HT-29 (cell line): ENCODE data around the gene PAMR1. TPM values are rescaled to one million over a fixed set of nuclear protein-coding genes. Genes with fewer than 3 reads are reported as not detected.
A peak's percentile ranks its signal among the peaks of the same experiment; 100 is the strongest.

Source experiments
- DNase-seq: peaks from one replicate; pipeline ENCODE4 v3.0.0-alpha.2; 2015; ENCODE audit warnings: low spot score
- total RNA-seq: library from RNA; depleted of rRNA; stranded (reverse); fragments of >200 nt; shearing (Covaris generic); gene quantifications from 2 replicates; pipeline ENCODE4 v1.2.3, GENCODE V29; 2014; rRNA removed

Gene PAMR1
- total RNA-seq, 1 experiment from 2014 or later = not detected

DNA sequence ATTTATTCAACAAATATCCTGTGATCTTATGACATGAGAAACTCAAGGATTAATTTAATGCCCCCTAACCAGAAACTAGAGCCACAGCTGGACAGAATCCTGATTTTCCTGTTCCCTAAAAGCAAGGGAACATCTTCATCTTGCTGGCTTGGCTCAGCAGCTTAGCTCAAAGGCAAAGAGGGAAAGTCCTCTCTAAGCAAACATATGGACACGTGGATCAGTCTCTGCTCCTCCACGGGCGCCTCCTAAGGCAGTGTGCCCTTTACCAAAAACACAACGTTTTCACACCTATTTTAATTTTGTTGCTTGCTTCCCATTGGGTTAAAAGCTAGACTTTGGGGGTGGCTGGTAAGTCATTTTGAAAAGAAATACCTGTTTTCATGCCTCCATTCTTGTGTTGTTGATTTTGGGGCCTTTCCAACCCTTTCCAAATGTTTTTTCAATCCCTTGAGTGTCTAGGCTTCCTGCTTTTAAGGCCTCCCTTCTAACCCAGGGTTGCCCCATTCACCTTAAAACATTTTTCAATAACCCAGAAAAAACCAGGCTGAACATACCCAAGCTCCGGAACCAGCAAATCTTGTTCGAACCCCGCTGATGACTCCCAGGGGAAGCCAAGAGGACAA, 121.5 kb downstream of the PAMR1 start:
- no peak for DNase-seq

DNA sequence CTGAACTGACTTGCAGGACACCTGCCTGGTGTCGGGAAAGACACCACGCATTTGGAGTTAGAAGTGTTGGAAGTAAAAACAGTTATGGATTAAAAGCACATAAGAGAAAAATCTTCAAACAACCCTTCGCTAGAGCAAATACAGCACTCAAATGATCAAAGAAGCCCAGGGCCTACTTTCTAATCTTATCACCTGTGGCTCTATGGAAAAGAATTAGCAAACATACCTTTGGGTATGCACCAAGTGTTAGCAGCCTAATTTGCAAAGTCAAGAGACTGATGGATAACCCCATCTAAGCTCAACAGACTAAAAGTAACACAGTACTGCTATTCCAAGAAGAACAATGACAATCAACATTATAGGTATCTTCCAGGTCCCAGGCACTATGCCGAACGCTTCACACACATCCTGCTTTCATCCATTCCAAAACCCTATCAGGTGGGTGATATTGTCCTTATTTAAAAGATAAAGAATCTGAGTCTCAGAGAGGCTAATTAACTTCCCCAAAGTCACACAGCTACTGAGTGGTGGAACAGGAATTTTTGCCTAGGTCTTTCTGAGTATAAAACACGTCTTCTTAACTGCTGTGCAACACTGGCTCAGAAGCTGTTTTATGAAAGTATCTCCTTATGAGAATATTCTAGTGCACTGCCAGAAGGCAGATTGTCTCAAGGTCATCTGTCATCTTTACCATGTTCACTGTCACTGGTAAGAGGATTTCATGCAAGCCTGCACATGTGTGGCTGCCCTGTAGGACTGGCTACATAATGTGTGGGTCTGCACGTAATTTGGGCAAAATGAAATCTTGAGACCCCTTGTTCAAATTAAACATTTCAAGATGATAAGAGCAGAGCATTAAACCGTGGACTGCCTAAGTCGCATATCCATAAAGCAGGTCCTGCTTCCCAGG, 122.4 kb downstream of the PAMR1 start:
- no peak for DNase-seq

- DNase-seq = no peak
Measured at GRCh38 chr11:35398881-35399280, 126.5 kb downstream of the PAMR1 start.

DNA sequence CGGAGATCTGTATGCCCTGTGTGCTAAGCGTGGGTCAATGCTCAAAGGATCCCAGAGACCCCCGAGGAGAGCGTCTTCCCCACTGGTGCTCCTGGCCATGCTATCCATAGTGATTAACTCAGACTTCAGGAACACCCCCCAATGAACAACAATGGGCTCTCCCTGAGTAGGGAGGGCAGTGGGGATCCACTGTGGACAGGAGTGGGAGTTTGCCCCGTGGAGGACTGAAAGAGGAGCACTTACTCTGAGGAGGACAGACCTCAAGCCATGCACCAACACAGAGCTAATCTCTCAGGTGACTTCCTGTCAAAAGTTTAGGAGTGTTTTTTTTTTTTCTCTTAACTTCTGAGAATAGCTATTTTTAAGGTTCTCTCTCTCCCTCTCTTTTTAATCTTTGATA, 130.5 kb downstream of the PAMR1 start:
- no peak for DNase-seq

GRCh38 chr11:35393098-35393497, 132.3 kb downstream of the PAMR1 start:
- DNase-seq = no peak

DNA sequence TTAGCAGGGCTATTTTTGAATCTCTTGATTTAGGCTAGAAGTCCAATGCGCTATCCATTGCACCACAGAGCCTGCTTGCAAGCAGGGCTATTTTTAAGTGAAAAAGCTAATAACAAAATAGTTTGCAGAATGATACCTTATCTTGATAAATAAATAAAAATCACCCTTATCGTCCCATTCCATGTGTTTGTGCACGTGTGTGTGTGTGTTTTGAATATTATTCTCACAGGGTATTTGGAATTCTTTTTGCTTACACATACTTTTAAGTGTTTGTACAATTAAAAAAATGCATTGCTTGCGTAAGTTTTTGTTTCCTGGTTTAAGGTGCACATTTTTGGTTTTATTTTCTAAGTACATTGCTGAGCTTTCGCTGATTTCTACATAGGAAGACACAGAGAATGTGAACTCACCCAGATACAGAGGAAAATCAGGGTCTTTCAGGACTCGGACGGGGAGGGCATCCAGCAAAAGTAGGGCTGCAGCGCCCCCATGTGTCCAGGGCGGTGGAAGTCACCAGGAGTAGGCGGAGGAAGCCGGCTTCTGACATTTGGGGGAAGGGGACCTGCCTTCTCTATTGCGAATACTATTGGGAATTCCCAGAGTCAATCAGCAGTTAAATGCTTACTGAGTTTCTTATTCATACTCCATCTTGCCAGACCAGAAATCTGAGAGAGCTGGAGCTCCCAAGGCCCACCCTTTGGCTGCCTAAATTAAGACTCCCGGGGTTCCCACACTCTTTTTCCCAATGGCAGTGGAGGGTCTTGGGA, 133.3 kb downstream of the PAMR1 start:
- peak; percentile 90 for DNase-seq

- peak; percentile 66 for DNase-seq
Measured at GRCh38 chr11:35390737-35391682, 134.4 kb downstream of the PAMR1 start.

DNA sequence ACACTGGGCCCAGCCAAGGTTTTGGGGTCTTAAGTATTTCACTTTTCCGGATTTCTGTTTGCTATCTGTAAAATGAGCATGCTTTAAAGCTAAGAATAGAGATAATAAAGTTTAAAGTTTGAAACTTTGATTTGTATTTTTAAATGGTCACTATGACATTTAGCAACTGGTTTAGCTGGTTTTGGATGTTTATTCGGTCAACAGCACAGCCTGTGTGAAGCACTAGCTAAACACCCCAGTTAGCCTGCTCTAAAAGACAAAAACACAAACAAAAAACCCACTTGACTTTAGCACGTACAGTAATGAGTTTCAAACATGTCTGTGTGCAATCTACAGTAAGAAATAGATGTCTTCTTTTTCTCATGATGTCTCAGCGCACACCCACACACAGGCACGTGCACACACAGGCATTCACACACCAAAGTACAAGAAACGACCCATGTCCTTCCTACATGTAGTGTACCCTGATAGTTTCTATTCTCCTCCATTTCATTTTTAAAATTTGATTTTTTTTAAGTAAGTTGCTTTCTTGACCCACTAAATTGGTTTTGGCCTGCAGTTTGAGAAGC, 135.4 kb downstream of the PAMR1 start:
- DNase-seq = peak; percentile 58

GRCh38 chr11:35389112-35389511, 136.3 kb downstream of the PAMR1 start:
- DNase-seq = no peak

- DNase-seq = no peak
Measured at GRCh38 chr11:35388061-35388460, 137.4 kb downstream of the PAMR1 start.

DNA sequence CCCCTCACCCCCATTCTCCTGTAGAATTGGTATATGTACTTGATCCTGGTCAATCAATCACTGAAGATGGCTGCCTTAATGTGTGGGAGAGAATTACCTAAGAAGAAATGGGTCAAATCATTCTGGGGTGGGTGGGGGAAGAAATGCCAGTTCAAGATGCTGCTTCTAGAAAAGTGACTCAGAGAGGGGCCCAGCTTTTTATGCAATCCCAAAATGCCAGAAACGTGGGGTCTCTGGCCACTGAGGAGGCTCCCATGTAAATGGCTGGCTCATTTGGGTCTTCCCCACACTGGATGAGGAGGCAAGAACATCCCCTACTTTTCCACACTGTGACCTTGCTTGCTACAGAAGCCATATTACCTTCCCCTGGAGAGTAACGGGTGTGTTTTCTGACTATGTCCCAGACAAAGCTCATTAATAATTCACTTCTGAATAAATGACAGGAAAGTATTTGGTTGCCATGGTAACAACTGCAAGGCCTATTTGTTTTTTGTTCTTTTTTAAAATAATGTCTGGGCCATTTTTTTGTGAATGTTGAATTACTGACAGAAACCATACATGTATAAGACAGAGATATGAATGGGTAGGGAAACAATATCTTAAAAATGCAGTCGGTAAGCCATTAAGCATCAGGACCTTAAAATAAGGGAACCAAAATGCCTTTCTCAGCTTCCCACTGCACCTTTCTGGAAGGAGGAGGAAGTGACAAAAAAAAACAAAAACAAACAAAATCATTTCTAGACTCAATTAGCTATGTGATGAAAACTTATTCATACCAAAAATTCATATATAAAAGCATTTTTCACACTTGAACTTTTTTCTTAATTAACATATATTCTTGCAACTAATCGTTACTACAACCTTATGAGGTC, 138.1 kb downstream of the PAMR1 start:
- peak; percentile 33 for DNase-seq

DNA sequence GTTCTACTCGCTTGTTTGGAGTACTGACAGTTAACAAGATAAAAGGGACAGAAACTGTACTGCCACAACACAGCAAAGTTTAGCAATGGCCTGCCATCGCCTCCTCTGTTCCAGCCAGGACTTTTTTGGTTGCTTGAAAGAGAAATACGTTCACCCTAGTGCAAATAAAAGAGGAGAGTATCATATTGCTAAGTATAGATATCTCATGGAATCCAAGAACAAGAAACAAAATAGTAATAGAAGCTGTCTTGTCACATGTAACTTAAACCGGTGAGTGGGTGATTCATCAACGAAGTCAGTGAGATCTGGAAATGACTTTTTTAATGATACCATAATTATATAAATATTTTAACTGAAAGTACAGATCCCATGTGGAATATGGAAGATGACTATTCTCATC, 141.5 kb downstream of the PAMR1 start:
- DNase-seq = no peak

Other genes with a start within 250 kb of the PAMR1 start
- not detected in 2 replicates for gene SLC1A2, start 106.1 kb downstream of the PAMR1 start, total RNA-seq
- gene FJX1, start 92.8 kb upstream of the PAMR1 start, total RNA-seq = 6.1 and 7.5 TPM in 2 replicates
- gene TRIM44, start 137.2 kb upstream of the PAMR1 start, total RNA-seq = 32.2 and 58.2 TPM in 2 replicates